ENCODE measurements around the gene TMEM260. TPM values are rescaled to one million over a fixed set of nuclear protein-coding genes. Genes with fewer than 3 reads are reported as not detected.

Gene TMEM260
- total and polyA plus RNA-seq, 2 donors (not counting 3 experiments of a cell fraction or from before 2014, with no cell fraction given) = 9.1 to 16.2 TPM

Other genes with a start within 250 kb of the TMEM260 start
- gene OTX2, start 230.7 kb downstream of the TMEM260 start, total RNA-seq = not detected in 2 replicates
- gene OTX2, start 230.7 kb downstream of the TMEM260 start, polyA plus RNA-seq = not detected in 2 replicates